Adrenal gland (tissue), 5 donors: Measurements from ENCODE around the gene MAPK10.

Experiments
- CTCF ChIP-seq, 6 experiments: fragments of 450-650 bp in 4 of 6; fragments of 200-600 bp in 2 of 6; sonication (generic) in 1 of 6; IDR thresholded peaks; 1 replicate in 5 of 6; 2 replicates in 1 of 6; pipeline versions ENCODE4 v1.5.1 to v1.8.0; 2016 to 2021; ENCODE audit warnings: antibody characterized with exemption in 6 of 6, mild to moderate bottlenecking in 2 of 6, moderate library complexity in 1 of 6
- POLR2A ChIP-seq, 2 donors: fragments of 450-650 bp; IDR thresholded peaks; one replicate each; pipeline ENCODE4 v1.6.1; 2017; ENCODE audit warnings: antibody characterized with exemption in 2 of 2, mild to moderate bottlenecking in 2 of 2, moderate library complexity in 1 of 2
- donor health status: DM: no; HTN: no; CAD: no.

GRCh38 chr4:86386201-86386600, 26.3 kb upstream of the MAPK10 start:
- TF ChIP-seq CTCF (IDR thresholded peaks at IDR 0.05) (no peak), POLR2A (IDR thresholded peaks at IDR 0.05) (no peak)
